GM19193 (cell line): Measurements from ENCODE around the gene DDN.

Experiments used
- POLR2A ChIP-seq: IDR thresholded peaks from 4 replicates; pipeline ENCODE4 v1.6.1; 2011; ENCODE audit not compliant: insufficient read depth, insufficient read length; ENCODE audit errors: extremely low read depth

Gene DDN

GRCh38 chr12:49010092-49010668 is 11.0 kb upstream of the DDN start:
- no peak for TF ChIP-seq POLR2A

GRCh38 chr12:49008943-49009342 is 9.8 kb upstream of the DDN start:
- no peak for TF ChIP-seq POLR2A

- no peak for TF ChIP-seq POLR2A
Measured at GRCh38 chr12:49000346-49000745, 1.2 kb upstream of the DDN start.

GRCh38 chr12:48998497-48999353 is 450 bp downstream of the DDN start:
- no peak for TF ChIP-seq POLR2A

GRCh38 chr12:48997719-48998496 is 1.3 kb downstream of the DDN start:
- peak; percentile 42 for TF ChIP-seq POLR2A

GRCh38 chr12:48996794-48997718 is 2.1 kb downstream of the DDN start:
- TF ChIP-seq POLR2A: no peak

- TF ChIP-seq POLR2A: no peak
Measured at GRCh38 chr12:48995086-48995879, 3.9 kb downstream of the DDN start.

GRCh38 chr12:48994224-48995085 is 4.7 kb downstream of the DDN start:
- TF ChIP-seq POLR2A: no peak

GRCh38 chr12:48993787-48994186 is 5.4 kb downstream of the DDN start:
- TF ChIP-seq POLR2A: no peak

- TF ChIP-seq POLR2A: no peak
Measured at GRCh38 chr12:48991247-48992050, 7.7 kb downstream of the DDN start.

GRCh38 chr12:48990552-48990951 is 8.6 kb downstream of the DDN start:
- TF ChIP-seq POLR2A: no peak

- TF ChIP-seq POLR2A: no peak
Measured at GRCh38 chr12:48988030-48988649, 11.0 kb downstream of the DDN start.
